Vagina (tissue), 2 donors: ENCODE results near the gene PRR23A. TPM values are rescaled to one million over a fixed set of nuclear protein-coding genes. Genes with fewer than 3 reads are reported as not detected.
"Not testable (repeated sequence)": the region's sequence is repeated elsewhere in the genome, so short reads cannot be mapped to it uniquely, and the experiment has no call there.

Experiments used
- DNase-seq, 2 donors: peaks; one replicate each; pipeline ENCODE4 v3.0.0-alpha.2; 2017; ENCODE audit errors: extremely low spot score in 2 of 2
- H3K27ac ChIP-seq: fragments of 200-600 bp; sonication (generic); one replicate; pipeline ENCODE4 v1.5.1; 2019
- H3K27me3 ChIP-seq: fragments of 200-600 bp; sonication (generic); one replicate; pipeline ENCODE4 v1.5.1; 2019
- H3K36me3 ChIP-seq, 2 donors: fragments of 200-600 bp; sonication (generic); one replicate each; pipeline ENCODE4 v1.5.1; 2017 to 2019
- H3K4me1 ChIP-seq: fragments of 200-600 bp; sonication (generic); one replicate; pipeline ENCODE4 v1.5.1; 2019
- H3K4me3 ChIP-seq, 2 donors: fragments of 200-600 bp; sonication (generic); 1 replicate in 1 of 2; 2 replicates in 1 of 2; pipeline ENCODE4 v1.5.1; 2016 to 2019
- H3K9me3 ChIP-seq: fragments of 200-600 bp; sonication (generic); one replicate; pipeline ENCODE4 v1.5.1; 2019
- CTCF ChIP-seq, 3 experiments: fragments of 450-650 bp in 2 of 3; fragments of 200-600 bp in 1 of 3; sonication (generic) in 1 of 3; IDR thresholded peaks; one replicate each; pipeline ENCODE4 v1.5.1; 2017 to 2019; ENCODE audit warnings: antibody characterized with exemption in 3 of 3, mild to moderate bottlenecking in 2 of 3, moderate library complexity in 2 of 3
- POLR2A ChIP-seq, 2 donors: fragments of 450-650 bp; IDR thresholded peaks; one replicate each; pipeline ENCODE4 v1.6.1; 2017; ENCODE audit warnings: antibody characterized with exemption in 2 of 2, mild to moderate bottlenecking in 2 of 2, moderate library complexity in 2 of 2
- POLR2AphosphoS5 ChIP-seq, 2 donors: sonication (generic); formaldehyde crosslinking; IDR thresholded peaks; one replicate each; pipeline ENCODE4 v1.9.0; 2017; ENCODE audit warnings: antibody characterized with exemption in 2 of 2, mild to moderate bottlenecking in 2 of 2, low read depth in 1 of 2; ENCODE audit not compliant: insufficient read depth in 1 of 2
- intact Hi-C: fragments of 100-400 bp; cut with DNase I; formaldehyde crosslinking; loops from one replicate; pipeline ENCODE4 v1.15.1; 2023
- total RNA-seq: library from RNA; depleted of rRNA; stranded (reverse); fragments of >200 nt; gene quantifications from one replicate; pipeline ENCODE4 v1.2.3, GENCODE V29; 2016

The PRR23A gene
- total RNA-seq, 1 donor from 2014 or later: not detected

GRCh38 chr3:139037478-139037877 lies 31.4 kb upstream of the PRR23A start:
- H3K9me3 ChIP-seq: no peaks in the 10 kb centered on the region
- DNase-seq: no peak
- no peak for TF ChIP-seq POLR2AphosphoS5 (IDR thresholded peaks at IDR 0.05; ENCODE audit: insufficient read depth in 1 of 2, low read depth in 1 of 2)
- TF ChIP-seq POLR2A (IDR thresholded peaks at IDR 0.05): no peak
- no peak for TF ChIP-seq CTCF (IDR thresholded peaks at IDR 0.05)
- H3K4me3 ChIP-seq: no peak overlapping the region
- intact Hi-C loops: no loop called here
- H3K27me3 ChIP-seq: no peaks in the 10 kb centered on the region
- no peaks in the 10 kb centered on the region for H3K4me1 ChIP-seq
- no peak overlapping the region for H3K27ac ChIP-seq
- H3K36me3 ChIP-seq: no peaks in the 10 kb centered on the region

- TF ChIP-seq CTCF (IDR thresholded peaks at IDR 0.05) (no peak), POLR2A (IDR thresholded peaks at IDR 0.05) (no peak), POLR2AphosphoS5 (IDR thresholded peaks at IDR 0.05; ENCODE audit: insufficient read depth in 1 of 2, low read depth in 1 of 2) (no peak)
- Histone ChIP-seq H3K4me1 (no peaks in the 10 kb centered on the region), H3K36me3 (no peaks in the 10 kb centered on the region), H3K27me3 (no peaks in the 10 kb centered on the region), H3K4me3 (no peak overlapping the region), H3K27ac (no peak overlapping the region), H3K9me3 (no peaks in the 10 kb centered on the region)
- no peak for DNase-seq
- intact Hi-C loops: no loop called here
Measured at GRCh38 chr3:139032326-139033002, 26.4 kb upstream of the PRR23A start.

DNA sequence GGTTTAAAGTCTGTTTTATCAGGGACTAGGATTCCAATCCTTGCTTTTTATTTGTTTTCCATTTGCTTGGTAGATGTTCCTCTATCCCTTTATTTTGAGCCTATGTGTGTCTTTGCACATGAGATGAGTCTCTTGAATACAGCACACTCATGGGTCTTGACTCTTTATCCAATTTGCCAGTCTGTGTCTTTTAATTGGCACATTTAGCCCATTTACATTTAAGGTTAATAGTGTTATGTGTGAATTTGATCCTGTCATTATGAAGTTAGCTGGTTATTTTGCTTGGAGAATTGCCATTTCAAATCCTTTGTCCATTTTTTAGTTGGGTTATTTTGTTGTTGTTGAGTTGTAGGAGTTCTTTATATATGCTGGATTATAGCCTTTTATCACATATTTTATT lies 24.5 kb upstream of the PRR23A start:
- DNase-seq, H3K27ac ChIP-seq, H3K36me3 ChIP-seq, H3K9me3 ChIP-seq, H3K4me1 ChIP-seq, intact Hi-C loops, H3K4me3 ChIP-seq, H3K27me3 ChIP-seq: not testable (repeated sequence)

DNA sequence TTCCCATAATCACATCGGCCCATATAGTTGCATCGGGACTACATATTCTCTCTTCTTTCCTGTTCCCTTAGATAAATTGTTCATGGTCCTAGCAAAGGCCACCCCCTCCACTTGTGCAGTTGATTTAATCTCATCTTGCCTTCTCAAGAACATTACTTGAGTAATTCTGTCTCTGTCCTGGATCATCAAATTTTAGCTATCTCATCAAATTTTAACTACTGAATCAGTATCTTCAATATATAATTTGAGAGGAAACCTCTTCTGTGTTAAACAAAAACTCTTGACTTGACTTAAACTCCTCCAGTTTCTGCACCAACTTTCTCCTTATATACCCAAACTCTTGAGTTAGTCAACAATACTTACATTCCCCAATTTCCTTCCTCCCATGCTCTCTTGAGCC lies 18.9 kb upstream of the PRR23A start:
- Histone ChIP-seq H3K4me1 (no peaks in the 10 kb centered on the region), H3K27ac (no peak overlapping the region), H3K27me3 (no peaks in the 10 kb centered on the region), H3K36me3 (no peaks in the 10 kb centered on the region), H3K4me3 (no peak overlapping the region), H3K9me3 (no peaks in the 10 kb centered on the region)
- TF ChIP-seq POLR2AphosphoS5 (IDR thresholded peaks at IDR 0.05; ENCODE audit: insufficient read depth in 1 of 2, low read depth in 1 of 2): no peak
- no peak for TF ChIP-seq POLR2A (IDR thresholded peaks at IDR 0.05)
- TF ChIP-seq CTCF (IDR thresholded peaks at IDR 0.05): no peak
- DNase-seq: no peak
- intact Hi-C loops: no loop called here

DNA sequence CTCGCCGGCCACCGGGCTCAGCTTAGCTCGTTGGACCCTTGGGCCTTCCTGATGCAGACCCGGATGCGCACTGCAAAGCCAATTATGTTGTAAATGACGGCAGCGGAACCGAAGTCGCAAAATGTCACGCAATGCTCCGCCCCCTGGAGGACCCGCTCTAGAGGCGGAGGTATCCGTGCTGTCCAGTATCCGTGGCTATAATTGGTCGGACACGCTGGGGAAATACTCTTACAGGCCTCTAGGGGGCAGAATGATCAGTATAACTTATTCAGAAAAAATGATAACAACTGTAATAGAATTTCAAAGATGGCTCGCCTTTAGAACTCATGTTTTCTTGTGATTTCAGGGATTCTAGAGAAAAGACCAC lies 14.8 kb upstream of the PRR23A start, which contains the start of gene PRR23B:
TSS of gene PRR23B (minus strand) at position 59 of the 367 bp plus-strand sequence. CDS start 265 bp downstream, outside the sequence.
- no peaks in the 10 kb centered on the region for H3K36me3 ChIP-seq
- no peak for DNase-seq
- H3K4me3 ChIP-seq: no peak within 1 kb of the TSS
- H3K4me1 ChIP-seq: no peaks in the 10 kb centered on the region
- TF ChIP-seq POLR2AphosphoS5 (IDR thresholded peaks at IDR 0.05; ENCODE audit: insufficient read depth in 1 of 2, low read depth in 1 of 2): no peak
- no peak for TF ChIP-seq CTCF (IDR thresholded peaks at IDR 0.05)
- TF ChIP-seq POLR2A (IDR thresholded peaks at IDR 0.05): no peak
- no peak within 1 kb of the TSS for H3K27ac ChIP-seq
- H3K27me3 ChIP-seq: no peaks in the 10 kb centered on the region
- H3K9me3 ChIP-seq: no peaks in the 10 kb centered on the region
- intact Hi-C loops: no loop called here
